Right lobe of liver (tissue), 6 donors: ENCODE results near the gene TMEM80. TPM values are rescaled to one million over a fixed set of nuclear protein-coding genes. Genes with fewer than 3 reads are reported as not detected.
"Not testable (repeated sequence)": the region's sequence is repeated elsewhere in the genome, so short reads cannot be mapped to it uniquely, and the experiment has no call there.

Source experiments
- ATAC-seq, 4 donors: fragments of 200-7000 bp; cut with Tn5 transposase; one replicate each; pipeline ENCODE4 v1.9.1; 2020; ENCODE audit warnings: mild to moderate bottlenecking in 4 of 4, moderate library complexity in 4 of 4
- DNase-seq, 3 donors: peaks; one replicate each; pipeline ENCODE4 v3.0.0-alpha.2; 2020
- H3K27ac ChIP-seq, 3 donors: fragments of 200-600 bp; one replicate each; pipeline ENCODE4 v1.8.0; 2022
- H3K27me3 ChIP-seq, 2 donors: fragments of 200-600 bp; one replicate each; pipeline ENCODE4 v1.8.0; 2022
- H3K36me3 ChIP-seq, 4 donors: fragments of 200-600 bp; sonication (generic) in 1 of 4; one replicate each; pipeline versions ENCODE4 v1.5.1 to v1.8.0; 2017 to 2022; ENCODE audit warnings: control low read depth in 1 of 4
- H3K4me1 ChIP-seq, 4 donors: fragments of 200-600 bp; sonication (generic) in 1 of 4; one replicate each; pipeline versions ENCODE4 v1.5.1 to v1.8.0; 2017 to 2022; ENCODE audit warnings: control low read depth in 1 of 4
- H3K4me3 ChIP-seq, 3 donors: fragments of 200-600 bp; one replicate each; pipeline ENCODE4 v1.8.0; 2022
- H3K9me3 ChIP-seq, 4 donors: fragments of 200-600 bp; sonication (generic) in 1 of 4; one replicate each; pipeline versions ENCODE4 v1.5.1 to v1.8.0; 2017 to 2022; ENCODE audit warnings: control low read depth in 1 of 4
- CTCF ChIP-seq, 4 donors: fragments of 200-600 bp in 3 of 4; fragments of 450-650 bp in 1 of 4; IDR thresholded peaks; one replicate each; pipeline versions ENCODE4 v1.5.1 to v1.8.0; 2016 to 2022; ENCODE audit warnings: antibody characterized with exemption in 4 of 4, mild to moderate bottlenecking in 2 of 4
- POLR2A ChIP-seq: fragments of 450-650 bp; IDR thresholded peaks from one replicate; pipeline ENCODE4 v1.6.1; 2017; ENCODE audit warnings: antibody characterized with exemption, mild to moderate bottlenecking
- WGBS: methylation state at CpG from one replicate; pipeline ENCODE4 v1.1.6; 2018; ENCODE audit warnings: low coverage, low lambda C conversion rate; ENCODE audit not compliant: insufficient coverage; ENCODE audit errors: missing lambda C conversion rate; 5-methylcytosine and 5-hydroxymethylcytosine counted together
- intact Hi-C, 2 donors: fragments of 100-400 bp; cut with DNase I; formaldehyde crosslinking; loops; one replicate each; pipeline versions ENCODE4 v1.11.2 to v1.14.1; 2022
- total RNA-seq, 6 experiments: library from RNA; depleted of rRNA in 2 of 6; stranded (reverse); fragments of >200 nt in 2 of 6; fragmentation: NEBNext Ultra II Directional in 3 of 6; extraction: Animal tissue kit (Norgen Biotek cat#: 25700) in 3 of 6; gene quantifications; one replicate each; pipeline versions ENCODE4 v1.1.0 to v1.2.4, GENCODE V29; 2016 to 2023
- donor health status: DM: no; HTN: yes; CAD: no.
- donor health status: DM: no; HTN: no; CAD: no.
- donor health status: DM: no; HTN: no; CAD: no.
- donor health status: DM: no; HTN: yes; CAD: no.
- donor health status: DM: no; HTN: yes; CAD: no.

TMEM80 gene
- total RNA-seq, 6 experiments from 2014 or later: 6.9 to 15.5 (median 10.5) TPM

- DNase-seq: no peak
- intact Hi-C loops: no loop called here
Observed at GRCh38 chr11:653837-654236, 41.8 kb upstream of the TMEM80 start.

GRCh38 chr11:654444-654843, 41.2 kb upstream of the TMEM80 start:
- H3K9me3 ChIP-seq, H3K36me3 ChIP-seq, H3K4me3 ChIP-seq, intact Hi-C loops, H3K27me3 ChIP-seq: not testable (repeated sequence)
- Histone ChIP-seq H3K27ac (peak overlapping the region in 2 of 3 donors; percentile 3 to 71), H3K4me1 (peaks cover 0 to 53% (median 26%) of the 10 kb centered on the region in 4 donors)
- 42% methylated on average over 7 of the region's 12 CpGs for WGBS
- ATAC-seq (peak; percentile 47 to 51 (median 50)), DNase-seq (peak in 2 of 3 donors; percentile 83)

More at GRCh38 chr11:653837-654236, 41.8 kb upstream of the TMEM80 start:
- ATAC-seq: no peak
- TF ChIP-seq POLR2A (no peak), CTCF (IDR thresholded peaks at IDR 0.05) (no peak)
- Histone ChIP-seq H3K4me1 (peaks cover 0 to 50% (median 23%) of the 10 kb centered on the region in 4 donors), H3K36me3 (peaks cover 0 to 4% (median 0%) of the 10 kb centered on the region in 4 donors), H3K9me3 (no peaks in the 10 kb centered on the region), H3K27ac (no peak overlapping the region), H3K4me3 (no peak overlapping the region), H3K27me3 (no peaks in the 10 kb centered on the region)
- WGBS: 93% methylated on average over 3 of the region's 15 CpGs

GRCh38 chr11:655036-655726, 40.4 kb upstream of the TMEM80 start:
- ATAC-seq: peak; percentile 64 to 70 (median 68)
- H3K9me3 ChIP-seq: no peaks in the 10 kb centered on the region
- peak overlapping the region; percentile 3 to 71 (median 5) for H3K27ac ChIP-seq
- 32% methylated on average over 6 of the region's 30 CpGs for WGBS
- peak in 1 of 3 donors; percentile 77 for DNase-seq
- peaks cover 0 to 4% (median 0%) of the 10 kb centered on the region in 4 donors for H3K36me3 ChIP-seq
- TF ChIP-seq POLR2A (no peak), CTCF (IDR thresholded peaks at IDR 0.05) (no peak)
- peak overlapping the region in 2 of 3 donors; percentile 24 to 36 for H3K4me3 ChIP-seq
- H3K4me1 ChIP-seq: peaks cover 0 to 54% (median 27%) of the 10 kb centered on the region in 4 donors
- no peaks in the 10 kb centered on the region for H3K27me3 ChIP-seq
- intact Hi-C loops: no loop called here

DNA sequence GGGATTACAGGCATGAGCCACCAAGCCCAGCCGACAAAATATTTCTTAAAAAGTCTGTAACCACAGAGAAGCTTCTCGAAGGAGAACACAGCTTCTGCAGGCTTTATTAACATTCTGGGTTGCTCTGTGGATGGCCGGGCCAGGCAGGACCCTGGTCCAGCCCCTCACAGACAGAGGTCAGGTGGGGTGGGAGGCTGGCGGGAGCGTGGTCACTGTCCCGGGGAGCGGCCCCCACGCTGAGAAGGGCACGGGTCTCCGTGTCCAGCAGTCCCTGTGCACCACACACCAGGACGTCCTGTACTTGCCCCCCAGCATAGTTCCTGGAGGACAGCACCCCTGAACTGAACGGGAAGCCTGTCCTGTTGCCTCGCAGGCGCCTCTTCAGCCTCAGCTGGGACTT, 39.2 kb upstream of the TMEM80 start:
- Histone ChIP-seq H3K36me3 (peaks cover 0 to 1% (median 0%) of the 10 kb centered on the region in 4 donors), H3K4me3 (no peak overlapping the region), H3K27me3 (no peaks in the 10 kb centered on the region), H3K27ac (peak overlapping the region in 1 of 3 donors; percentile 71), H3K9me3 (no peaks in the 10 kb centered on the region), H3K4me1 (peaks cover 0 to 54% (median 27%) of the 10 kb centered on the region in 4 donors)
- no peak for ATAC-seq
- 70% methylated on average over 3 of the region's 14 CpGs for WGBS
- TF ChIP-seq CTCF (IDR thresholded peaks at IDR 0.05) (no peak), POLR2A (no peak)
- DNase-seq: no peak
- intact Hi-C loops: no loop called here

- H3K27me3 ChIP-seq: no peaks in the 10 kb centered on the region
- no peak for TF ChIP-seq POLR2A
- no peak for TF ChIP-seq CTCF (IDR thresholded peaks at IDR 0.05)
- DNase-seq (no peak), ATAC-seq (no peak)
- H3K4me1 ChIP-seq: peaks cover 0 to 59% (median 27%) of the 10 kb centered on the region in 4 donors
- 59% methylated on average over 4 of the region's 7 CpGs for WGBS
- no peak overlapping the region for H3K4me3 ChIP-seq
- no peaks in the 10 kb centered on the region for H3K36me3 ChIP-seq
- intact Hi-C loops: no loop called here
- H3K27ac ChIP-seq: peak overlapping the region in 1 of 3 donors; percentile 71
- no peaks in the 10 kb centered on the region for H3K9me3 ChIP-seq
Observed at GRCh38 chr11:656866-657265, 38.8 kb upstream of the TMEM80 start.
